Stimulated activated CD4-positive, alpha-beta T cell treated with anti-CD3 and anti-CD28 coated beads, Interleukin-4, amount 100 ng/mL, for 4 hours (primary cell): ENCODE measurements around the gene LMLN.
"Not testable (repeated sequence)": the region's sequence is repeated elsewhere in the genome, so short reads cannot be mapped to it uniquely, and the experiment has no call there.

Source experiments
- DNase-seq, 2 experiments: peaks; one replicate each; pipeline ENCODE4 v3.0.0-alpha.2; 2020

Gene LMLN

DNA sequence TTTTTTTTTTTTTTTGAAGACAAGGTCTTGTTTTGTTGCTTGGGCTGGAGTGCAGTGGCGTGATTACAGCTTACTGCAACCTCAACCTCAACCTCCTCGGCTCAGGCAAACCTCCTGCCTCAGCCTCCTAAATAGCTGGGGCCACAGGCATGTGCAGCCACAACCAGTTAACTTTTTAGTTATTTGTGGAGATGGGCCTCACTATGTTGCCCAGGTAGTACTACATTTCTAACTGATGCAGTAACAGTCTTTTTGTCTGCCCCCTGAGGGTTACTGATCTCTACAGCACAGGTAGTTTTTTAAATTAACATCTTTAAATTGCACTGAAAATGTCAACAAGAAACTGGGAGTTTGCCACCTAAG lies 3.4 kb upstream of the LMLN start:
- DNase-seq = no peak

DNA sequence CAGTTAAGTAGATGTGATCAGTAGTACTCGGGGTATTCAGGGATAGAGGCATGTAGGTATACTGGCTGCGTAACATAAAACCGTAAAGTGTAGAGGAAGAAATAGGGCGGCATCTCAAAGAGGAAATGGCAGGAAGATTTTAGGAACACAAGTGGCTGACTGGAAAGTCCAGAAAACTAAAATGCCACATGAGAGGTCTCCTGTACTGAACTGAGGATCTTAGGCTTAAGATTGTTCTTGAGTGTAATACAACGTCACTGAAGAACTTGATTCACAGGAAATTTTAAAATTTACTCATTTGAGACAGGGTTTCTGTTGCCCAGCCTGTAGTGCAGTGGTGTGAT lies 2.3 kb upstream of the LMLN start:
- no peak for DNase-seq

GRCh38 chr3:197958346-197958745 lies 1.7 kb upstream of the LMLN start:
- no peak for DNase-seq

- not testable (repeated sequence) for DNase-seq
Observed at GRCh38 chr3:197958848-197959247, 1.2 kb upstream of the LMLN start.

GRCh38 chr3:197959500-197959890 lies 522 bp upstream of the LMLN start:
- no peak for DNase-seq

DNA sequence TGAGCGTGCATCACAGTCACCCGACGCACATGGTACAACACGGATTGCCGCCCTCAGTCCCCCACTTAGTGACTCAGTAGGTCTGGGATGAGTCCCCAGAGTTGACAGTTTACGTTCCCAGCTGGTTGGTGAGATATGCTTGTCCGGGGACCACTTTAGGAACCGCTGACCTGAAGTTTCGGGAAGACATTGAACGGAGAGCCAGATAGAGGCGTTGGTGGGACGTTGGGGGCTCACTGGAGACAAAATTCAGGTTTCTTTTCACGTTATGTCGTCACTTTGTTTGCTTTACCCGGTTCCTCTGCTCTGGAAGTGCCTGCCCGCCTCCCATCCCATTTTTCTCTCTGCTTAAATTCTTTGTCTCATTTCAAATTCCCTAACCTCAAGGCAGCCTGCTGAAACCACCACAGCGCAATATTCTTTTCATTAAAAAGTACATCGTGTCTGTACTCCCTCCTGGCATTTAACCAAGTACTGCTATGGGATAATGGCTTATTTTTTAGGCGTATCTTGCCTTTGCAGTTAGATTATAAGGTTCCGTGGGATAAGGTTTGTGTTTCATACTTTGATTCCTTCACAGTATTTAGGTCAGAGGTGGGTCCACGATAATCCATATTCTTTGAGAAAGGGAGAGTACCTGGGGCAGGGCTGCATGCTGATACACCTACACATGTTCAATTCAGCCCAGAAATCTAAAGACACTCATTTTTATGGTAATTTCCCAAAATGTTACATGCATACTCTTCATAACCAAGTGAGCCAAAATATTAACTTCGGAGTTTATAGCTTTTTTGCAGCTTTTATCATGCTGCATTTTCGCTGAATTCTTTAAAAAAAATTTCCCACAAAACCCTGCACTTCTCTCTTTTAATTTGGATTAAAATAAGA lies 921 bp downstream of the LMLN start:
- DNase-seq = peak in 1 of 2 experiments; percentile 68

DNA sequence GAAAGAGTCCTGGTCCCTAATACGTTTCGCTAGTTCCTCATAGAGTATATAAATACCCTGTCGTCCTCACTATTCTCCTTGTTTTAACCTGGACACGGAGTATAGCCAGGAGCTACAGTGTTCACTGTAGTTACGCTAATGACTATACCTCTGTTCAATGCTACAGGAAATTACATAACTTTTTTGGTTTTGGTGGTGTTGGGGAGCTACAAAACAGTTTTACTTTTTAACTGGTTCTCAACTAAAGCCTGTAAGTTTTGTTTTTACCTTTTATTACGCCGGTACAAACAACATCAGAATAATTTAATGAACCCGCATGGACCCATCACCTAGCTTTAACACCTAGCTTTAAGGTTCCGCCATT lies 1.5 kb downstream of the LMLN start:
- no peak for DNase-seq

- no peak for DNase-seq
Observed at GRCh38 chr3:197963019-197963637, 3.1 kb downstream of the LMLN start.

DNA sequence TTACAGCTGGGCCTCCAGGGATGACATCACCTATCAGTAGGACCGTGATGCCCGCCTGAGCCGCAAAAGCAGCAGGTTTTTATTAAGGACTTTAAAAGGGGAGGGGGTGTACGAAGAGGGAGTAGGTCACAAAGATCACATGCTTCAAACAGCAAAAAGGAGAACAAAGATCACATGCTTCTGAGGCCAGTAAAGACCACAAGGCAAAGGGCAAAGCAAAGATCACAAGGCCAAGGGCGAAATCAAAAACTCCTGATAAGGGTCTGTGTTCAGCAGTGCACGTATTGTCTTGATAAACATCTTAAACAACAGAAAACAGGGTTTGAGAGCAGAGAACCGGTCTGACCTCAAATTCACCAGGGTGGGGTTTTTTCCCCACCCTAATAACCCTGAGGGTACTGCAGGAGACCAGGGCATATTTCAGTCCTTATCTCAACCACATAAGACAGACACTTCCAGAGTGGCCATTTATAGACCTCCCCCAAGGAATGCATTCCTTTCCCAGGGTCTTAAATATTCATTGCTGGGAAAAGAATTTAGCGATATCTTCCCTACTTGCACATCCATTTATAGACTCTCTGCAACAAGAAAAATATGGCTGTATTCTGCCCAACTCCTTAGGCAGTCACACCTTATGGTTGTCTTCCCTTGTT lies 7.4 kb downstream of the LMLN start:
- not testable (repeated sequence) for DNase-seq

GRCh38 chr3:197970588-197970987 lies 10.6 kb downstream of the LMLN start:
- no peak for DNase-seq

GRCh38 chr3:197974016-197974415 lies 14.0 kb downstream of the LMLN start:
- no peak for DNase-seq

- DNase-seq = no peak
Observed at GRCh38 chr3:197975311-197975710, 15.3 kb downstream of the LMLN start.

DNA sequence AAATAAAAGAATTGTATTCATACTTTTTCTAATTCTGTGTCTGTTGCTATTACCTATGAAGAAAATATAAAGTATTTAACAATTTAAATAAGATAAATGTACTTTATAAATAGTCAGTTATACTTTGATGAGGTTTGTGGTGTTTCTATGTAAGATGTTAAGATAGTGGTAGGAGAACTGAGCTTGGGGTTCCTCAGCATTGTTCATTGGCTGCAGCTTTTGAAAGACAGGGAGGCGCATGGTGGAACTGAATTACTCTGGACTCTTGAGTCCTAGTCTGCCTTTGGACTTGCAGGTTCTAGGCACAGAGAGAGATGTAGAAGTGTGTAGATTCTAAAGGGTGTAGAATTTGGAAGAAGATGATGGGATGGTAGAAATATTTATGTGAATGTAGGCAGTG lies 23.1 kb downstream of the LMLN start:
- DNase-seq = no peak

DNA sequence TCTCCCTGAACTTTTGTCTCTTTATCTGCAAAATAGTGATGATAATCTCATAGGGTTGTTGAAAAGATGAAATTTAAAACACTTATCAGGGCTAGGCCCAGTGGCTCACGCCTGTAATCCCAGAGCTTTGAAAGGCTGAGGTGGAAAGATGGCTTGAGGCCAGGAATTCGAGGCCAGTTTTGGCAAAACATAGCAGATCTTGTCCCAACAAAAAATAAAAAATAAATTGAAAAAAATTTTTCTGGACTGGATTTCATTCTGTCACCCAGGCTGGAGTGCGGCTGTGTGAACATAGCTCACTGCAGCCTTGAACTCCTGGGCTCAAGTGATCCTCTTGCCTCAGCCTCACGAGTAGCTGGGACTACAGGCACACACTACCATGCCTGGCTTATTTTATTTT lies 29.6 kb downstream of the LMLN start:
- DNase-seq = no peak

DNA sequence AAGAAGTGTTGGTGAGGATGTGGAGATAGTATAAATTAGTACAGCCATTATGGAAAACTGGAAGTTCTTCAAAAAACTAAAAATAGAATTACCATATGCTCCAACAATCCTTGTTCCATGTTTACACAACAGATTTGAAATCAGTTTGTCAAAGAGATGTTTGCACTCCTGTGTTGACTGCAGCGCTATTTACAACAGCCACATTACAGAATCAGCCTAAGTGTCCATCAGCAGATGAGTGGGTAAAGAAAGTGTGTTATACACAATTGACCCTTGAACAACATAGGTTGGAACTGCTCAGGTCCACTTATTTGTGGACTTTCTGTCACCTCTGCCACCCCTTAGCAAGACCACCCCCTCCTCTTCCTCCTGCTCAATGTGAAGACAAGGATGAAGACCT lies 34.7 kb downstream of the LMLN start:
- DNase-seq = no peak

DNA sequence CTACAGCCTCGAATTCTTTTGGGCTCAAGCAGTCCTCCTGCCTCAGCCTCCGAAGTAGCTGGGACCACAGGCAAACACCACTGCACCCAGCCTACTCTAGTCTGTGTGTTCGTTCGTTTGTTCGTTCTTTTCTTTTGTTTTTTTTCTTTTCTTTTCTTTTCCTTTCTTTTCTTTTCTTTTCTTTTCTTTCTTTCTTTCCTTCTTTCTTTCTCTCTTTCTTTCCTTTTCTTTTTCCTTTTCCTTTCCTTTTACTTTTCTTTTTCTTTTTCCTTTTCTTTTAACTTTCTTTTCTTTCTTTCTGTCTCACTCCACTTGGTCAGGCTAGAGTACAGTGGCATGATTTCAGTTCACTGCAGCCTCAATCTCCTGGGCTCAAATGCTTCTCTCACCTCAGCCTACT lies 36.8 kb downstream of the LMLN start:
- no peak for DNase-seq

DNA sequence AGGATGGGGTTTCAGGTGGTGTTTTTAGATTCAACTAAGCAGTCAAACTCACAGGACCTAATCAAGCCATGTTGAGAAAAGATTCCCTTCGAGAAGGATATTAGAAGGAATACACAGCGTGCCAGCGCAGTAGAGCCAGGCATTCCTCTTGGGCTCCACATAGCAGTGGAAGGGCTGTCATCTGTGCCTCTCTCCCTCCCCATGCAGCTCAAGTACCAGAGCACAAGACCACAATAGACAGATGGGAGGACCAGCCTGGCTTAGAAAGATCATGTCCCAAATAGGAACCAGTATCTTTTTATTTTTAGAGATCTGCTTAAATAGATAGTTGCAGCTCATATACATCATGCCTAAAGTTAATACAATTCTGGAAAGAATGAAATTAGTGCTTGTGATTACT lies 37.9 kb downstream of the LMLN start:
- no peak for DNase-seq

DNA sequence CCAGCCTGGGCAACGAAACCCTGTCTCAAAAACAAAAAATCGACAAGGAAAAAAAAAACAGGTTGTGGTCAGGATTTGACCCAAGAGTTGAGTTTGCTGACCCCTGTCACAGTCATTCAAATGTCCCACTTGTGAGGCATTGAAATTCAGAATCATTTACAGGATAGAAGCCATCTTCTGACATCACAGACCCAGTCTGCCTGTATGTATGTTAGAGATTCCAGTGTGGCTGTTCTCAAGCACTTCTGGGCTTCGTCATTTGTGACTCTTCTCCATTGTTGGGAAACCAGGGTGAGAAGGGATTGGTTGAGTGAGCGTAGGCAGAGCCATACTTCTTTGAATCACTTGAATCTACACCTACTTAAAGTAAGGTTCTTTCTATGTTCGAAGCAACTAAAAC lies 57.1 kb downstream of the LMLN start:
- no peak for DNase-seq

DNA sequence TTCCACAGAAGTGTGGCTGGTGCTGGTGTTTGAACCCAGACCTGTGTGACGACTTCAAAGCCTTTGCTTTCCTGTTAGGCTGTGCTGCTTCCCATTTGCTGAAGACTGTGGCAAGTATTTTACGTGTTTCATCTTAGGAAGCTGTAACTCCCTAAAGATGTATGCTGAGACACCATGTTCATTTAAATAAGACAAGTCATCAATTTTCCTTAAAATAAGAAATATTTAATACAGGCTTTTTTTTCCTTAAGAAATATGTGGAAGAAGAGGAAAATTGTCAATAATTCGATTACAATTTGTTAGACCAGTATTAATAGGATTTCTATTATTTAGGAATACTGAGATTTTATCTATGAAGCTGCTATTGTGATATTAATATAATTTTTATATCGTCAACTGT lies 58.4 kb downstream of the LMLN start:
- no peak for DNase-seq

DNA sequence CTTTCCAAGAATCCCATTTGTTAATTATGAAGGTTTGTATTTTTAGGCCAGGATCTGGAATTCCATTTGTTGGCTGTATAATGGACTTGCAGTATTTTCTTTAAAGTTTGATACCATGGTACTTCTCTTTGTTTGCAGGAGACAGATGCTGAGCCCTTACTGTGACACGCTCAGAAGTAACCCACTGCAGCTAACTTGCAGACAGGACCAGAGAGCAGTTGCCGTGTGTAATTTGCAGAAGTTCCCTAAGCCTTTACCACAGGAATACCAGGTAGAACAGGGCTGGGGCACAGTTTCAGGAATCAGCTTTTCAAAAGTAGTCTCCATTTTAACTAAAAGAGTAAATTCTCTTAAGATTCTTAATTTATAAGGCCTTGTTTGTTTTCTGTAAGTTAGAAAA lies 59.1 kb downstream of the LMLN start:
- DNase-seq = no peak

DNA sequence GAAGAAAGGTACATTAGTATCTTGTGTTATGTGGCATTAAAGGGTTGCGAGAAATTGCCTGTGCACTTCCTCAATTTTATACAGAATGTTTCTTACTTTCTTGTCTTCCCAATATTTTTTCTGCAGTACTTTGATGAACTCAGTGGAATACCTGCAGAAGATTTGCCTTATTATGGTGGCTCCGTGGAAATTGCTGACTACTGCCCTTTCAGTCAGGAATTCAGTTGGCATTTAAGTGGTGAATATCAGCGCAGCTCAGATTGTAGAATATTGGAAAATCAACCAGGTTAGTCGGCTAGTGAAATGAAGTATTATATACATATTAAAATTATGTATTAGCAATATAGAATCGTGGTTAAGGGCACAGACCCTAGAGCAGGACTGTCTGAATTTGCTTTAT lies 61.3 kb downstream of the LMLN start:
- DNase-seq = no peak

- no peak for DNase-seq
Observed at GRCh38 chr3:198022604-198023003, 62.6 kb downstream of the LMLN start.

GRCh38 chr3:198025644-198026043 lies 65.6 kb downstream of the LMLN start:
- DNase-seq = no peak

DNA sequence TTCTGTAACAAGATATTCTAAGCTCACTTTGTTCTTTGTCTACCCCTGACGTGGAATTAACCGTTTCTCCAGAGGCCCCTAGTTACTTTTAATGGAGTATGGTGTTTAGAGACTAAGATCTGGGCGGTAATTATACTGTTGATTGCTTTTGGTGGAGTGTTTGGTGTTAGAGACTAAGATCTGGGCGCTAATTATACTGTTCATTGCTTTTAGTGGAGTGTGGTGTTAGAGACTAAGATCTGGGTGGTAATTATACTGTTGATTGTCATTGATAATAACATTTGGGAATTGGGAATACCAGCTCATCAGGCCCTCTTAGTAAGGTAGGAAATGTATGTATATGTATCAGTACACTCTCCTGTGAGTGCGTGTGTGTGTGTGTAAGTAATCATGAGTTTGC lies 66.6 kb downstream of the LMLN start:
- no peak for DNase-seq
